Nasal cavity respiratory epithelium epithelial cell of viscerocranial mucosa (primary cell): ENCODE measurements around the gene OR51T1. TPM values are rescaled to one million over a fixed set of nuclear protein-coding genes. Genes with fewer than 3 reads are reported as not detected.

Source experiments
- total RNA-seq: library from RNA; depleted of rRNA; stranded (reverse); fragments of >200 nt; gene quantifications from 2 replicates; pipeline ENCODE4 v1.2.3, GENCODE V29; 2014

Gene OR51T1, protein sequence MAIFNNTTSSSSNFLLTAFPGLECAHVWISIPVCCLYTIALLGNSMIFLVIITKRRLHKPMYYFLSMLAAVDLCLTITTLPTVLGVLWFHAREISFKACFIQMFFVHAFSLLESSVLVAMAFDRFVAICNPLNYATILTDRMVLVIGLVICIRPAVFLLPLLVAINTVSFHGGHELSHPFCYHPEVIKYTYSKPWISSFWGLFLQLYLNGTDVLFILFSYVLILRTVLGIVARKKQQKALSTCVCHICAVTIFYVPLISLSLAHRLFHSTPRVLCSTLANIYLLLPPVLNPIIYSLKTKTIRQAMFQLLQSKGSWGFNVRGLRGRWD
- total RNA-seq = not detected in 2 replicates

DNA sequence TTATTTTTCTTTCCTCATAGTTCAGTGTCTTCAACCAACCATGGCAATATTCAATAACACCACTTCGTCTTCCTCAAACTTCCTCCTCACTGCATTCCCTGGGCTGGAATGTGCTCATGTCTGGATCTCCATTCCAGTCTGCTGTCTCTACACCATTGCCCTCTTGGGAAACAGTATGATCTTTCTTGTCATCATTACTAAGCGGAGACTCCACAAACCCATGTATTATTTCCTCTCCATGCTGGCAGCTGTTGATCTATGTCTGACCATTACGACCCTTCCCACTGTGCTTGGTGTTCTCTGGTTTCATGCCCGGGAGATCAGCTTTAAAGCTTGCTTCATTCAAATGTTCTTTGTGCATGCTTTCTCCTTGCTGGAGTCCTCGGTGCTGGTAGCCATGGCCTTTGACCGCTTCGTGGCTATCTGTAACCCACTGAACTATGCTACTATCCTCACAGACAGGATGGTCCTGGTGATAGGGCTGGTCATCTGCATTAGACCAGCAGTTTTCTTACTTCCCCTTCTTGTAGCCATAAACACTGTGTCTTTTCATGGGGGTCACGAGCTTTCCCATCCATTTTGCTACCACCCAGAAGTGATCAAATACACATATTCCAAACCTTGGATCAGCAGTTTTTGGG is at the start of gene OR51T1:
TSS of gene OR51T1 (plus strand) at position 41 of the 641 bp plus-strand sequence. CDS start at position 41, 0 bp downstream.

DNA sequence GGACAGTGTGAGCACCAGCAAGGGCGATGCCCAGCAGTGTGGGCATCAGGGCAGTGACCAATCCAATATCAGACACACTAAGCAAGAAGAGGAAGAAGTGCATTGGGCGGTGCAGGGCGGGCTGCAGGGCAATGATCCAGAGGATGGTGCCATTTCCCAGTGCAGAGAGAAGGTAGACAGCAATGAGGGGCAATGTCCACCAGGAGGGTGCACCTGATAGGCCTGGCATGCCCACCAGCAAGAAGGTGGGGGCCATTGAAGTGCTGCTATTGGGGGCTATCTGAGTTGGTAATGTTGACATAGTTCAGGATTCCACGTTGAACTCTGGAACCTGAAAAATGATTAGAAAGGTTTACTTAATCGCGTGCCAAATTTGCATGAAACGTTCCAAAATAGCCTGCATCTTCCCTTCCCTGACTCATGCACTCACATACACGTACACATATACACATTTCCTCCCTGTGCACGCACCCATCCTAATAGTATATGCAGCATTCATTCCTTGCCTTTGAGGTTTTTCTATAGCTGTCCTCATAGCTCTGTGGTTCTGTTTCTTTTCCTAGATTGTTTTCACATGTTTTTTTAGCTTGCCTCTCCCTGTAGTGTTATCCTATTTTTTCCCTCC is 32.7 kb upstream of the OR51T1 start, which contains the start of gene OR51S1:
TSS of gene OR51S1 (minus strand) at position 301 of the 625 bp plus-strand sequence. CDS start at position 301, 0 bp downstream.

DNA sequence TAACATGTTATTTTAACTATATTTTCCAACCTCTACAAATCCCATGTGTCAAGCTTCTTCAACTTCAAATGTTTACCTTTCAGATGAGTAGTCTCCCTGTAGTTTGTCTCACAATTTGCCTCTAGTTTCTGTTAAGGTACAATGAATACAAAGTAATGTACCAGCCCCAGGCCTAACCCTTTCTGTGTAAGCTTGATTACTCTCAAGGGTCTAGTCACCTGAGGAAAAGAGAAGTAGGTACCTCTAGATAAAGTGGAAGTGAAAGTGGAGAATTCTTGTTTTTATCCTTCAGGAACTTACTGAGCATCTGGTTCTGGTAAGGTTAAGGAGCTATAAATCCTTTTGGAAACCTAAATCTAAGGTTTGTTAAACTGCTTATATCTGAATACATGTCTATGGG is 21.8 kb downstream of the OR51T1 start, which contains the start of gene OR51A7:
TSS of gene OR51A7 (plus strand) at position 300 of the 400 bp plus-strand sequence. CDS start 3,587 bp downstream, outside the sequence.

DNA sequence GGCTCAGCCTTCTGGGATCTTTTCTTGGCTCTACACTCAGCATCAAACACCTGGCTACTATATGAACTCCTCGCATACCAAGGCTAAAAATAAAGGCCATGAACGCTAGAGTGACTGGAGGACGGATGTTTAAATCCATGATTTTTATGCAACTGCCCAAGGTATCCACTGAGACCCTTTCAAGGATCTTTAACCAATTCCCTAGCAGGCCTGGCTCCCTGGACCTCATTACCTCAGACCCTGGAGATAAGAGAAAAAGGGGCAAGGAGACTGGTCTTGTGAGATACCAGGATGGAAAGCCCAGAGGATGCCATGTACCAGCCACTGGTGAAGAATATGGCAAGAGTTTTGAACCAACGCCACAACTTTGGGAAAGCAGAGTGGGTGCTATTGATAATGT is 37.5 kb downstream of the OR51T1 start, which contains the start of gene OR51G2:
TSS of gene OR51G2 (minus strand) at position 101 of the 400 bp plus-strand sequence. CDS start 3,687 bp downstream, outside the sequence.

DNA sequence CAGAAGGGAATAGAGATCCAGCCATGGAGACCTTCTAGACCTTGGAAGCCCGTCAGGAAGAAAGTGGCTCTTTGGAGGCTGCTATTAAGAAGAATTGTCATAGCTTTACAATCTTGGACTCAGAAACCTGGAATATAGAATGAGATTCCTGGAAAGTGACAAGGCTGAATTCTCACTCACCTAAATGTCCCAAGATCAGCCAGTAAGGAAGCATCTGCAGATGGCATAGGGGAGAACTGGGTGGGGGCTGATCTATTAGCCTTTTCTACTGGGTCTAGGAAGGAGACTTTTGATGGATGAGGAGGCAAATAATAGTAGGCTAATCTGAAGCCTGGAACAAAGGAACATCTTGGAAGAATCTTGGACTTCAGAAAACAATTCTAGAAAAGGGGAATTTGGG is 42.5 kb downstream of the OR51T1 start, which contains the start of gene OR51G1:
TSS of gene OR51G1 (minus strand) at position 101 of the 400 bp plus-strand sequence. CDS start at position 101, 0 bp downstream.

Other genes starting within 250 kb of the OR51T1 start
- not detected in 2 replicates for gene OR51D1, start 244.4 kb upstream of the OR51T1 start, total RNA-seq
- not detected in 2 replicates for gene OR51E1, start 237.9 kb upstream of the OR51T1 start, total RNA-seq
- not detected in 2 replicates for gene OR51E2, start 184.0 kb upstream of the OR51T1 start, total RNA-seq
- not detected in 2 replicates for gene MMP26, start 177.1 kb upstream of the OR51T1 start, total RNA-seq
- gene OR51F1, start 112.0 kb upstream of the OR51T1 start, total RNA-seq = not detected in 2 replicates
- gene OR52R1, start 77.5 kb upstream of the OR51T1 start, total RNA-seq = not detected in 2 replicates
- not detected in 2 replicates for gene OR51F2, start 60.6 kb upstream of the OR51T1 start, total RNA-seq
- not detected in 2 replicates for gene OR51S1, start 32.7 kb upstream of the OR51T1 start, total RNA-seq
- not detected in 2 replicates for gene OR51A7, start 21.9 kb downstream of the OR51T1 start, total RNA-seq
- not detected in 2 replicates for gene OR51G2, start 37.5 kb downstream of the OR51T1 start, total RNA-seq
- gene OR51G1, start 42.4 kb downstream of the OR51T1 start, total RNA-seq = not detected in 2 replicates
- not detected in 2 replicates for gene OR51A4, start 65.7 kb downstream of the OR51T1 start, total RNA-seq
- not detected in 2 replicates for gene OR51A2, start 73.8 kb downstream of the OR51T1 start, total RNA-seq
- not detected in 2 replicates for gene OR51L1, start 113.0 kb downstream of the OR51T1 start, total RNA-seq
- gene OR52J3, start 164.6 kb downstream of the OR51T1 start, total RNA-seq = not detected in 2 replicates
- not detected in 2 replicates for gene OR52E2, start 177.7 kb downstream of the OR51T1 start, total RNA-seq
- gene OR52E1, start 187.7 kb downstream of the OR51T1 start, total RNA-seq = not detected in 2 replicates